Measurements from ENCODE around the gene C5AR2.
"Not testable (repeated sequence)": the region's sequence is repeated elsewhere in the genome, so short reads cannot be mapped to it uniquely, and the experiment has no call there.

C5AR2 gene

GRCh38 chr19:47324502-47324901 is 7.5 kb upstream of the C5AR2 start:
- DNase-seq = peak; percentile 11

- DNase-seq = no peak
Observed at GRCh38 chr19:47330466-47330869, 1.5 kb upstream of the C5AR2 start.

- DNase-seq = no peak
Observed at GRCh38 chr19:47331490-47331889, 485 bp upstream of the C5AR2 start.

GRCh38 chr19:47336765-47337718 is 5.1 kb downstream of the C5AR2 start:
- DNase-seq = not testable (repeated sequence)

GRCh38 chr19:47339196-47339880 is 7.4 kb downstream of the C5AR2 start:
- DNase-seq = no peak

- no peak for DNase-seq
Observed at GRCh38 chr19:47340477-47341208, 8.7 kb downstream of the C5AR2 start.

- no peak for DNase-seq
Observed at GRCh38 chr19:47341734-47342133, 9.8 kb downstream of the C5AR2 start.

GRCh38 chr19:47343194-47343802 is 11.3 kb downstream of the C5AR2 start:
- no peak for DNase-seq

- DNase-seq = no peak
Observed at GRCh38 chr19:47344425-47344824, 12.4 kb downstream of the C5AR2 start.

GRCh38 chr19:47346024-47346423 is 14.0 kb downstream of the C5AR2 start:
- DNase-seq = not testable (repeated sequence)

- DNase-seq = peak; percentile 98
Observed at GRCh38 chr19:47348819-47349795, 17.1 kb downstream of the C5AR2 start, which contains the start of gene DHX34. DHX34 (plus strand) TSS chr19:47349315; CDS start chr19:47353031, 3,716 bp downstream.

- no peak for DNase-seq
Observed at GRCh38 chr19:47350630-47351029, 18.7 kb downstream of the C5AR2 start.

- DNase-seq = no peak
Observed at GRCh38 chr19:47351548-47351947, 19.6 kb downstream of the C5AR2 start.

GRCh38 chr19:47352095-47352494 is 20.1 kb downstream of the C5AR2 start:
- DNase-seq = no peak

- DNase-seq = no peak
Observed at GRCh38 chr19:47353307-47353712, 21.3 kb downstream of the C5AR2 start.

- no peak for DNase-seq
Observed at GRCh38 chr19:47356900-47357299, 24.9 kb downstream of the C5AR2 start.

- no peak for DNase-seq
Observed at GRCh38 chr19:47357788-47358680, 26.1 kb downstream of the C5AR2 start.

GRCh38 chr19:47358936-47359335 is 27.0 kb downstream of the C5AR2 start:
- no peak for DNase-seq

- DNase-seq = no peak
Observed at GRCh38 chr19:47362321-47362720, 30.3 kb downstream of the C5AR2 start.

- DNase-seq = no peak
Observed at GRCh38 chr19:47363758-47364531, 32.0 kb downstream of the C5AR2 start.

Measured in fibroblast of skin of right biceps (primary cell).